NT2/D1 (cell line): ENCODE measurements around the gene ENTHD1.

Source experiments
- YY1 ChIP-seq: IDR thresholded peaks from 2 replicates; pipeline ENCODE4 v1.6.1; 2011; ENCODE audit not compliant: insufficient read length, insufficient read depth
- ZNF274 ChIP-seq: IDR thresholded peaks from 2 replicates; pipeline ENCODE4 v1.6.1; 2011; ENCODE audit warnings: mild to moderate bottlenecking, low read depth, low read length

DNA sequence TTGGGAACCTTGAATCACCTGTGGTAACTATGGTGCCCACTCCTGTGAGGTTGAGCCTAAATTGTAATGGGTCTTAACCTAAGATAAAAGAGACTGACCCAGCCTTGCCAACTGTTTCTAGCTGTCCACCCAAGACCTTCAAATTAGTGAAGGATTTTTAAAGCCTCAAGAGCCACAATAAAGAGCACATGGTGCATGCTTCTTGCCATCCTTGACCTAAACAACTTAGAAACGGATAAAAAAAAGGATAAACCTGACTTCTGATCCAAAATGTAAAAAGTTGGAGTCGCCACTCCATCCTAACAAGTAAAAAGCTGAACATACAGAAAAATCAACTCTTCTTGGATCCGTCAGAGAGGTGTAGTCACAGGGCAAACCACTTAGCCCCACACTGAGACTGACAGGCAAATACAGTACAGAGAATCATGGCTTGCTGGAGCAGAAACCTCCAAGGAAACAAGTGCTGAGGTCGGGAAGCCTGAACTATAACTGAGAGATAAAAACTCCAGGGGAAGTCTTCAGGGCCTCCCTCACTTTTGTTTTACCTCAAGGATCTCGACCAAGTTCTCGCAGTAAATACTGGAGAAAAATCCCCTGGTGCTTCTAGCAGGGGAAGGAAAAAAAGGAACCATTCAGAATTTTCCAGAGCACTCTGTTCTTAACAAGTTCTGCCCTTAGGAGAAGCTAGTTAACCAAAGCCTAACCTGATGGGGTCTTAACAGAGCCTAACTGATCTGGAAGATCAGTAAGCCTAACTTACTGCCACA, 16.3 kb downstream of the ENTHD1 start:
- no peak for TF ChIP-seq YY1
- TF ChIP-seq ZNF274, result no peak
